Dedifferentiated amniotic fluid mesenchymal stem cell (primary cell): Measurements from ENCODE around the gene RAP2A.

ENCODE experiments used
- DNase-seq: peaks from one replicate; pipeline ENCODE4 v3.0.0-alpha.2; 2016; ENCODE audit errors: extremely low spot score

RAP2A gene

GRCh38 chr13:97495678-97496077, 61.7 kb downstream of the RAP2A start:
- no peak for DNase-seq

- DNase-seq, result no peak
These were observed 62.5 kb downstream of the RAP2A start for GRCh38 chr13:97496511-97496910.

GRCh38 chr13:97497400-97497799, 63.4 kb downstream of the RAP2A start:
- no peak for DNase-seq

GRCh38 chr13:97498419-97498818, 64.5 kb downstream of the RAP2A start:
- DNase-seq, result no peak

- DNase-seq, result no peak
These were observed 65.2 kb downstream of the RAP2A start for GRCh38 chr13:97499181-97499580.

GRCh38 chr13:97502181-97502580, 68.2 kb downstream of the RAP2A start:
- no peak for DNase-seq

- no peak for DNase-seq
These were observed 68.7 kb downstream of the RAP2A start for GRCh38 chr13:97502706-97503105.

GRCh38 chr13:97505017-97505416, 71.0 kb downstream of the RAP2A start:
- DNase-seq, result no peak

GRCh38 chr13:97506511-97506910, 72.5 kb downstream of the RAP2A start:
- no peak for DNase-seq

- DNase-seq, result no peak
These were observed 78.8 kb downstream of the RAP2A start for GRCh38 chr13:97512732-97513131.

GRCh38 chr13:97515643-97516042, 81.7 kb downstream of the RAP2A start:
- DNase-seq, result no peak

- no peak for DNase-seq
These were observed 84.0 kb downstream of the RAP2A start for GRCh38 chr13:97517967-97518366.
